SK-N-SH (cell line): Measurements from ENCODE around the gene AGPAT3.

ENCODE experiments used
- CTCF ChIP-seq: fragments of 200-600 bp; sonication (generic); IDR thresholded peaks from 2 replicates; pipeline ENCODE4 v1.6.1; 2017; ENCODE audit warnings: antibody characterized with exemption, mild to moderate bottlenecking, moderate library complexity
- GABPA ChIP-seq: IDR thresholded peaks from 2 replicates; pipeline ENCODE4 v1.4.0; 2012; ENCODE audit warnings: low read depth, mild to moderate bottlenecking
- MEF2A ChIP-seq: IDR thresholded peaks from 2 replicates; pipeline ENCODE4 v1.4.0; 2012; ENCODE audit warnings: low read depth, borderline replicate concordance
- POLR2AphosphoS5 ChIP-seq: IDR thresholded peaks from 2 replicates; pipeline ENCODE4 v1.6.1; 2012; ENCODE audit warnings: low read depth, low read length
- RAD21 ChIP-seq: IDR thresholded peaks from 2 replicates; pipeline ENCODE4 v1.6.1; 2012; ENCODE audit warnings: mild to moderate bottlenecking, low read length
- RFX5 ChIP-seq: IDR thresholded peaks from 2 replicates; pipeline ENCODE4 v1.6.1; 2012; ENCODE audit warnings: mild to moderate bottlenecking, improper control_type of control experiment, low read length
- TAF1 ChIP-seq: IDR thresholded peaks from 2 replicates; pipeline ENCODE4 v1.6.1; 2012; ENCODE audit warnings: low read depth, mild to moderate bottlenecking, low read length, moderate library complexity, borderline replicate concordance
- TCF12 ChIP-seq: IDR thresholded peaks from 2 replicates; pipeline ENCODE4 v1.4.0; 2012
- TF ChIP-seq, protein P1 (sequence below): IDR thresholded peaks from 2 replicates; pipeline ENCODE4 v1.4.0; 2012; ENCODE audit warnings: low read depth, borderline replicate concordance
- TF ChIP-seq, protein P2 (sequence below): IDR thresholded peaks from 2 replicates; pipeline ENCODE4 v1.4.0; 2012; ENCODE audit warnings: low read depth
- TF ChIP-seq, protein P3 (sequence below): IDR thresholded peaks from 2 replicates; pipeline ENCODE4 v1.6.1; 2012; ENCODE audit warnings: mild to moderate bottlenecking, low read depth, low read length, moderate library complexity

DNA sequence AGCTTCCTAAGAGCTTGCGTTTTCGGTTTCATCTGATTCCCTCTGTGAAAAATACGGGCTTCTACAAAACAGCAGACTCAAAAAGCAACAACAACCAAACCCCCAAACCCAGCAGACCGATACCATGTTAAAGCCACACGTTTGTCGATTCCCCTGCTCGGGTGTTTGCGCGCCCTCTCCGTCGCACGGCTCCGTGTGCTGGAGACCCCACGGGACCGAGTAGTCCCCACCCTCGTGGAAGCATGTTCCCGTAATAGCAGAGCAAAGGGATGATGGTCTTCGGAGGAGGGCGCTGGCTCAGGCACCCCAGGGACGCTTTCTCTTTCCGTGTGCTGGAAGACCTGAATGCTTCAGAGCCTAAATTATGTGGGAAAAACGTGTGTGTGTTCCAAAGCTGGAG, 42.7 kb downstream of the AGPAT3 start:
- no peak for TF ChIP-seq TAF1
- TF ChIP-seq GABPA, result no peak
- TF ChIP-seq POLR2AphosphoS5, result no peak
- no peak for TF ChIP-seq RFX5
- TF ChIP-seq, protein P1, sequence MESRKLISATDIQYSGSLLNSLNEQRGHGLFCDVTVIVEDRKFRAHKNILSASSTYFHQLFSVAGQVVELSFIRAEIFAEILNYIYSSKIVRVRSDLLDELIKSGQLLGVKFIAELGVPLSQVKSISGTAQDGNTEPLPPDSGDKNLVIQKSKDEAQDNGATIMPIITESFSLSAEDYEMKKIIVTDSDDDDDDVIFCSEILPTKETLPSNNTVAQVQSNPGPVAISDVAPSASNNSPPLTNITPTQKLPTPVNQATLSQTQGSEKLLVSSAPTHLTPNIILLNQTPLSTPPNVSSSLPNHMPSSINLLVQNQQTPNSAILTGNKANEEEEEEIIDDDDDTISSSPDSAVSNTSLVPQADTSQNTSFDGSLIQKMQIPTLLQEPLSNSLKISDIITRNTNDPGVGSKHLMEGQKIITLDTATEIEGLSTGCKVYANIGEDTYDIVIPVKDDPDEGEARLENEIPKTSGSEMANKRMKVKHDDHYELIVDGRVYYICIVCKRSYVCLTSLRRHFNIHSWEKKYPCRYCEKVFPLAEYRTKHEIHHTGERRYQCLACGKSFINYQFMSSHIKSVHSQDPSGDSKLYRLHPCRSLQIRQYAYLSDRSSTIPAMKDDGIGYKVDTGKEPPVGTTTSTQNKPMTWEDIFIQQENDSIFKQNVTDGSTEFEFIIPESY, result no peak
- TF ChIP-seq TCF12, result no peak
- TF ChIP-seq, protein P2, sequence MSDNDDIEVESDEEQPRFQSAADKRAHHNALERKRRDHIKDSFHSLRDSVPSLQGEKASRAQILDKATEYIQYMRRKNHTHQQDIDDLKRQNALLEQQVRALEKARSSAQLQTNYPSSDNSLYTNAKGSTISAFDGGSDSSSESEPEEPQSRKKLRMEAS, result no peak
- no peak for TF ChIP-seq CTCF
- TF ChIP-seq RAD21, result no peak
- TF ChIP-seq, protein P3, sequence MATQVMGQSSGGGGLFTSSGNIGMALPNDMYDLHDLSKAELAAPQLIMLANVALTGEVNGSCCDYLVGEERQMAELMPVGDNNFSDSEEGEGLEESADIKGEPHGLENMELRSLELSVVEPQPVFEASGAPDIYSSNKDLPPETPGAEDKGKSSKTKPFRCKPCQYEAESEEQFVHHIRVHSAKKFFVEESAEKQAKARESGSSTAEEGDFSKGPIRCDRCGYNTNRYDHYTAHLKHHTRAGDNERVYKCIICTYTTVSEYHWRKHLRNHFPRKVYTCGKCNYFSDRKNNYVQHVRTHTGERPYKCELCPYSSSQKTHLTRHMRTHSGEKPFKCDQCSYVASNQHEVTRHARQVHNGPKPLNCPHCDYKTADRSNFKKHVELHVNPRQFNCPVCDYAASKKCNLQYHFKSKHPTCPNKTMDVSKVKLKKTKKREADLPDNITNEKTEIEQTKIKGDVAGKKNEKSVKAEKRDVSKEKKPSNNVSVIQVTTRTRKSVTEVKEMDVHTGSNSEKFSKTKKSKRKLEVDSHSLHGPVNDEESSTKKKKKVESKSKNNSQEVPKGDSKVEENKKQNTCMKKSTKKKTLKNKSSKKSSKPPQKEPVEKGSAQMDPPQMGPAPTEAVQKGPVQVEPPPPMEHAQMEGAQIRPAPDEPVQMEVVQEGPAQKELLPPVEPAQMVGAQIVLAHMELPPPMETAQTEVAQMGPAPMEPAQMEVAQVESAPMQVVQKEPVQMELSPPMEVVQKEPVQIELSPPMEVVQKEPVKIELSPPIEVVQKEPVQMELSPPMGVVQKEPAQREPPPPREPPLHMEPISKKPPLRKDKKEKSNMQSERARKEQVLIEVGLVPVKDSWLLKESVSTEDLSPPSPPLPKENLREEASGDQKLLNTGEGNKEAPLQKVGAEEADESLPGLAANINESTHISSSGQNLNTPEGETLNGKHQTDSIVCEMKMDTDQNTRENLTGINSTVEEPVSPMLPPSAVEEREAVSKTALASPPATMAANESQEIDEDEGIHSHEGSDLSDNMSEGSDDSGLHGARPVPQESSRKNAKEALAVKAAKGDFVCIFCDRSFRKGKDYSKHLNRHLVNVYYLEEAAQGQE, result no peak
- TF ChIP-seq MEF2A, result no peak
